Activated B cell treated with CpG ODN at 0.5 μM for 24 hours (primary cell): ENCODE measurements around the gene MAP3K20. TPM values are rescaled to one million over a fixed set of nuclear protein-coding genes. Genes with fewer than 3 reads are reported as not detected.
"Not testable (repeated sequence)": the region's sequence is repeated elsewhere in the genome, so short reads cannot be mapped to it uniquely, and the experiment has no call there.

Source experiments
- ATAC-seq: fragments of 200-7000 bp; cut with Tn5 transposase; one replicate; pipeline ENCODE4 v1.10.0; 2021; ENCODE audit warnings: low read depth, mild to moderate bottlenecking, moderate library complexity
- CTCF ChIA-PET: fragments of 350-600 bp; sonication (Branson Sonifier 250); formaldehyde crosslinking; loops from one replicate; lab custom pipeline; 2021; ENCODE audit warnings: antibody characterized with exemption; lab: Charles Lee
- POLR2A ChIA-PET: fragments of 350-600 bp; sonication (Branson Sonifier 250); formaldehyde crosslinking; loops from one replicate; lab custom pipeline; 2021; ENCODE audit warnings: antibody characterized with exemption; lab: Charles Lee
- DNase-seq: peaks from one replicate; pipeline ENCODE4 v3.0.0; 2022
- H3K27ac Mint-ChIP-seq: one replicate; pipeline ENCODE4 v1.8.0; 2020; ENCODE audit warnings: mixed read lengths
- H3K27me3 Mint-ChIP-seq: one replicate; pipeline ENCODE4 v1.8.0; 2021; ENCODE audit warnings: mixed read lengths
- H3K36me3 Mint-ChIP-seq: one replicate; pipeline ENCODE4 v1.8.0; 2021; ENCODE audit warnings: low read depth, mixed read lengths
- H3K4me1 Mint-ChIP-seq: one replicate; pipeline ENCODE4 v1.8.0; 2021; ENCODE audit warnings: mixed read lengths
- H3K4me3 Mint-ChIP-seq: one replicate; pipeline ENCODE4 v1.8.0; 2020; ENCODE audit warnings: mild to moderate bottlenecking, mixed read lengths
- H3K9me3 Mint-ChIP-seq: one replicate; pipeline ENCODE4 v1.8.0; 2020; ENCODE audit warnings: mixed read lengths
- CTCF ChIP-seq: fragments of 200-600 bp; IDR thresholded peaks from one replicate; pipeline ENCODE4 v1.8.0; 2022; ENCODE audit warnings: antibody characterized with exemption, mild to moderate bottlenecking
- intact Hi-C: fragments of 100-400 bp; cut with micrococcal nuclease; formaldehyde crosslinking; loops from one replicate; pipeline ENCODE4 v1.15.1; 2024
- total RNA-seq: library from RNA; stranded (reverse); gene quantifications from 2 replicates; pipeline ENCODE4 v1.2.3, GENCODE V29; 2022

The MAP3K20 gene
- total RNA-seq, 1 donor from 2014 or later = 8.7 TPM

- no peak for ATAC-seq
- no peaks in the 10 kb centered on the region for H3K36me3 Mint-ChIP-seq
- CTCF ChIA-PET = no interaction called here
Measured at GRCh38 chr2:173092844-173093402, 17.3 kb downstream of the MAP3K20 start.

DNA sequence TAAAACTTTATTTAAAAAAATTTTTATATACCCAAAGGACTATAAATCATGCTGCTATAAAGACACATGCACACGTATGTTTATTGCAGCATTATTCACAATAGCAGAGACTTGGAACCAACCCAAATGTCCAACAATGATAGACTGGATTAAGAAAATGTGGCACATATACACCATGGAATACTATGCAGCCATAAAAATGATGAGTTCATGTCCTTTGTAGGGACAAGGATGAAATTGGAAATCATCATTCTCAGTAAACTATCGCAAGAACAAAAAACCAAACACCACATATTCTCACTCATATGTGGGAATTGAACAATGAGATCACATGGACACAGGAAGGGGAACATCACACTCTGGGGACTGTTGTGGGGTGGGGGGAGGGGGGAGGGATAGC, 18.0 kb downstream of the MAP3K20 start:
- CTCF ChIA-PET, H3K9me3 Mint-ChIP-seq, intact Hi-C loops, H3K36me3 Mint-ChIP-seq, H3K27ac Mint-ChIP-seq, POLR2A ChIA-PET, ATAC-seq, H3K4me3 Mint-ChIP-seq, DNase-seq, H3K4me1 Mint-ChIP-seq, H3K27me3 Mint-ChIP-seq: not testable (repeated sequence)

More at GRCh38 chr2:173092844-173093402, 17.3 kb downstream of the MAP3K20 start:
- intact Hi-C loops = no loop called here
- no peak overlapping the region for H3K27ac Mint-ChIP-seq
- POLR2A ChIA-PET = no interaction called here
- TF ChIP-seq CTCF = no peak
- no peaks in the 10 kb centered on the region for H3K27me3 Mint-ChIP-seq
- no peaks in the 10 kb centered on the region for H3K9me3 Mint-ChIP-seq
- no peak for DNase-seq
- no peak overlapping the region for H3K4me3 Mint-ChIP-seq
- no peaks in the 10 kb centered on the region for H3K4me1 Mint-ChIP-seq

GRCh38 chr2:173094731-173095130, 19.1 kb downstream of the MAP3K20 start:
- POLR2A ChIA-PET = no interaction called here
- Mint-ChIP-seq H3K36me3 (no peaks in the 10 kb centered on the region), H3K4me1 (no peaks in the 10 kb centered on the region), H3K4me3 (no peak overlapping the region), H3K27ac (no peak overlapping the region), H3K27me3 (no peaks in the 10 kb centered on the region), H3K9me3 (no peaks in the 10 kb centered on the region)
- DNase-seq (no peak), ATAC-seq (no peak)
- TF ChIP-seq CTCF = no peak
- intact Hi-C loops = no loop called here
- CTCF ChIA-PET = no interaction called here

DNA sequence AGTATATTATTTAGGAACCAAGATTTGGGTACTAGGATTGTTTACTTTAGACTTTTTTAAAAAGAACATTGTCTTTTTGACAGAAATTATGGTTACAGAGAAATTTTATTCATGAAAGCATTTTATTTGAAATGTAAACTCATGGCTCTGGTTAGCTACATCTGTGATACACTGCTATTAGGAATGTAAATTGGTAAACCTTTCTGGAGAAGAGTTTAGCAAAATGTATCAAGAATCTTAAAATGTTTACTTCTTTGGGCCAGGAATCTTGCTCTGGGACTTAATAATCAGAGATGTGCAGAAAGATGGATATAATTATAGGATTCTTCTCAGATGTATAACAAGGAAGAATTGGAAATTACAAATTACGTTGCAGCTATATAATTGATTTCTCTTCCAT, 19.7 kb downstream of the MAP3K20 start:
- DNase-seq = no peak
- intact Hi-C loops = no loop called here
- Mint-ChIP-seq H3K4me1 (no peaks in the 10 kb centered on the region), H3K36me3 (no peaks in the 10 kb centered on the region), H3K9me3 (no peaks in the 10 kb centered on the region), H3K27ac (no peak overlapping the region), H3K27me3 (no peaks in the 10 kb centered on the region), H3K4me3 (no peak overlapping the region)
- TF ChIP-seq CTCF = no peak
- ChIA-PET CTCF (no interaction called here), POLR2A (no interaction called here)
- no peak for ATAC-seq

- ATAC-seq (no peak), DNase-seq (no peak)
- H3K27ac Mint-ChIP-seq = no peak overlapping the region
- CTCF ChIA-PET = no interaction called here
- POLR2A ChIA-PET = no interaction called here
- no peaks in the 10 kb centered on the region for H3K36me3 Mint-ChIP-seq
- H3K4me1 Mint-ChIP-seq = no peaks in the 10 kb centered on the region
- TF ChIP-seq CTCF = no peak
- H3K27me3 Mint-ChIP-seq = no peaks in the 10 kb centered on the region
- H3K9me3 Mint-ChIP-seq = no peaks in the 10 kb centered on the region
- H3K4me3 Mint-ChIP-seq = no peak overlapping the region
- intact Hi-C loops = no loop called here
Measured at GRCh38 chr2:173099271-173099670, 23.6 kb downstream of the MAP3K20 start.

DNA sequence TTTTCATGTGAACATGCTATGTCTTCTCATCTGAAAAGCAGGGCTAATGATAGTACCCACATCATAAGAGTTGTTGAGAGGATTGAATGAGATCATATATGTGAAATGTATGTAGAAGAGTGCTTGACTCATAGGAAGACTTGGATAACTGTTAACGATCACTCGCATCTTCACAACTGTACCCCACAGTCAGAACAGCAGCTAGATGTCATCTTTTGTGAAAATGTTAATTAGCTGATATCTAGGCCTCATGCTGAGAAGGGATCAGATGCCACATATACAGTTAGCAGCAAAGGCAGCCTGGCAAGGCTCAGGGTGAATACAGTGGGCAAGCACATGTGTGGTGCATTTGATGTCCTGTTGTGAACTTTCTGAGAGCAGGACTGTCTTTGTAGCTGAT, 24.2 kb downstream of the MAP3K20 start:
- H3K36me3 Mint-ChIP-seq = no peaks in the 10 kb centered on the region
- no peak for ATAC-seq
- POLR2A ChIA-PET = no interaction called here
- no peaks in the 10 kb centered on the region for H3K9me3 Mint-ChIP-seq
- H3K27me3 Mint-ChIP-seq = no peaks in the 10 kb centered on the region
- H3K4me3 Mint-ChIP-seq = no peak overlapping the region
- TF ChIP-seq CTCF = no peak
- H3K4me1 Mint-ChIP-seq = no peaks in the 10 kb centered on the region
- no peak overlapping the region for H3K27ac Mint-ChIP-seq
- no peak for DNase-seq
- CTCF ChIA-PET = no interaction called here
- intact Hi-C loops = no loop called here
